Fibroblast of mammary gland (primary cell): ENCODE results near the gene C4orf50.

ENCODE experiments used
- DNase-seq: peaks from one replicate; pipeline ENCODE4 v3.0.0-alpha.2; 2010; ENCODE audit warnings: low read depth
- H3K4me3 ChIP-seq: 2 replicates; pipeline ENCODE4 v1.5.1; 2011; ENCODE audit warnings: low read depth, mild to moderate bottlenecking, low read length, moderate library complexity; ENCODE audit not compliant: control insufficient read depth
- TF ChIP-seq, protein P1 (sequence below): conservative IDR thresholded peaks from 2 replicates; pipeline ENCODE4 v1.5.1; 2011; ENCODE audit warnings: low read depth, low read length, inconsistent platforms; ENCODE audit not compliant: control insufficient read depth, insufficient read depth

Gene C4orf50

DNA sequence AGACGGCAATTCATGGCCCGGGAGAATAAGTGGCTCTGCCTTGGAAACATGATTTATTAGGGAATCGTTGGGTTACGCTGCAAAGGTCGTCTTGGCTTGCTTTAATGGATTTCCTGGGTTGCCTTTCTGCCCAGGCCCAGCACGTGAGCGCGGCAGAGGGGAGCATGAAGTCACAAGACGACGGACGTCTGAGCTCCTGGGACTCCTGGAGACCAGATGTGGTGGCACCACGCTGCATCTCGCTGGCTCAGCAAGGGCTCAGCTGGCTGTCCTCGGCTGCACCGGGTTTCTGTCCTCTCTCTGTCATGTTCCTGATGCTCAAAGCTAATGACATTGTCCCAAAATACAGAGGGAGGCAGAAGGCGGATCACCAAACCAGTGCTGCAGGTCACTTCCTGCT, 61.2 kb downstream of the C4orf50 start:
- TF ChIP-seq, protein P1, sequence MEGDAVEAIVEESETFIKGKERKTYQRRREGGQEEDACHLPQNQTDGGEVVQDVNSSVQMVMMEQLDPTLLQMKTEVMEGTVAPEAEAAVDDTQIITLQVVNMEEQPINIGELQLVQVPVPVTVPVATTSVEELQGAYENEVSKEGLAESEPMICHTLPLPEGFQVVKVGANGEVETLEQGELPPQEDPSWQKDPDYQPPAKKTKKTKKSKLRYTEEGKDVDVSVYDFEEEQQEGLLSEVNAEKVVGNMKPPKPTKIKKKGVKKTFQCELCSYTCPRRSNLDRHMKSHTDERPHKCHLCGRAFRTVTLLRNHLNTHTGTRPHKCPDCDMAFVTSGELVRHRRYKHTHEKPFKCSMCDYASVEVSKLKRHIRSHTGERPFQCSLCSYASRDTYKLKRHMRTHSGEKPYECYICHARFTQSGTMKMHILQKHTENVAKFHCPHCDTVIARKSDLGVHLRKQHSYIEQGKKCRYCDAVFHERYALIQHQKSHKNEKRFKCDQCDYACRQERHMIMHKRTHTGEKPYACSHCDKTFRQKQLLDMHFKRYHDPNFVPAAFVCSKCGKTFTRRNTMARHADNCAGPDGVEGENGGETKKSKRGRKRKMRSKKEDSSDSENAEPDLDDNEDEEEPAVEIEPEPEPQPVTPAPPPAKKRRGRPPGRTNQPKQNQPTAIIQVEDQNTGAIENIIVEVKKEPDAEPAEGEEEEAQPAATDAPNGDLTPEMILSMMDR, result no peak
- no peak overlapping the region for H3K4me3 ChIP-seq
- no peak for DNase-seq

DNA sequence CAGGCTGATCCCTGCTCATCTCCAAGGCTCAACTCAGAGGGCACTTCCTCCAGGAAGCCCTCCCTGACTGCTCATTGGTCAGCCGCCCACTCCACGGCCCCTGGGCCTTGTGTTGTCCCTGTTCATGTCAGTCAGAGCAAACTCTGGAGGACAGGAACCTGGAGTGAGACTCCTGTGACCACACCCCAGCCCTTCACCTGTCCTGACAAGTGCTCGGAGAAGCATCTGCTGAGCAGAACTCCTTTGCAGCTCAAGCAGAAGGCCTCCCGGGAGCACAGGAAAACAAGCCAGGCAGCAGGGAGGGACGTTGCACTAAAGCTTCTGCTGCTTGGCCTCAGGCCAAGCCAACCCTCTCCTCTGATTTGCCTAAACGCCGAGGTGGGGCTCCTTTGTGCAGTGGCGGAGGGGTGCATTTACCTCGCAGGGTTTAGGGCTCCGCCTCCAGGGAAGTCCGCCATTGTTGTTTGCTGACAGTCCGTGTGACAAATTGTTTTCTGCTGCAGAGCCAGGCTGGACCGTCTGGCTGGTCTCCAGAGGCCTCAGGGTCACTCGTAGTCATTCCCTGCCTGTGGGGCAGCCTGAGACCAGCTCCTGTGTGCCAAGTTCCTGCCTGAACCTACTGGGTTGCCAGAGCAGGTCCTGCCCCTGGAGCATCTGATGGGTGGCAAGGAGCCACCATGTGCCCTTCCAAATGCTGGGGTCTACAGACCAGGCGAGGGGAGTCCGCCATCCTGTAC, 61.8 kb downstream of the C4orf50 start:
- no peak for DNase-seq
- TF ChIP-seq, protein P1, result no peak
- H3K4me3 ChIP-seq, result no peak overlapping the region

DNA sequence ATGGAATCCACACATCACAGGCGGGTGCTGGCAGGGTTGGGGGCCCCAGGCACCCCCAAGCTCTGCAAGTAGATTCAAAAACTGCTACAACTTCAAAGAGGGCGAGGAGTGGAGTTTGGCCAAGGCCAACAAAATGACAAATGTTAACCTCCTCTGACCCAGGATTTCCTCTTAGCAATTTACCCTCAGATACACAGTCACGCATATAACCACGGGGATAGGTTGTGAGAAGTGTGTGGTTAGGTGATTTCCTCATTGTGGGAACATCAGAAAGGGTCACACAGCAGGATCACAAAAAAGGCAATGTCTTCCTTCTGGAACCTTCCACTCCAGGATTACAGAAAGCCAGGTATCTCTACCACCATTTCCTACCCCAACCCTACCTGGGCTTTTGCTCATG, 62.4 kb downstream of the C4orf50 start:
- TF ChIP-seq, protein P1, result no peak
- no peak overlapping the region for H3K4me3 ChIP-seq
- DNase-seq, result no peak

DNA sequence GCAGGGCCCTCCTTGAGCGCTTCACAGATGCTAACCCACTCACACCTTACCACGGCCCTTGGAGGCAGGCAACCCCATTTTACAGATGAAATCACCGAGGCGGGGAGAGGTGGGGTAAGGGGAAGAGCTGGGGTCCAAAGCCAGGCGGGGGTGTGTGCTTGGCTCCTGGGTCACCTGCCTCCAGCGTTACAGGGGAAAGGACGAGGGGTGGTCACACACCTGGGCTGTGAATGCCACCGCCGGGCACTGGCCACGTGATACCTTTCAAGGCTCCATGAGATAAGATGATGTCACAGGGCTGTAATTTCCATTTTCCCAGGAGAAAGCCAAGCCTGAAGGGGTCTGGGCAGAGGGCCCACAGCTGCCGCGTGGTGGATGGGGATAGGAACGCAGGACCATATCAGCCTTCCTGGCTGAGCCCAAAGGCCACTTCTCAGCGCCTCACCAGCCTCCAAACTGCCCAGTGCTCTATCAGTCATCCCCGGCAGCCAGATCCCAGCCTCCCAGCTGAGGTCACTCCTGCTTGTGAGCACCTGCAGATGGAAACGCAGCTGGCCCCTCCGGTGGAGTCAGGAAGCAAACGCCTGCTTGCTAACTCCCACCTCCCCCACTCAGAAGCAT, 62.9 kb downstream of the C4orf50 start:
- TF ChIP-seq, protein P1, result no peak
- H3K4me3 ChIP-seq, result no peak overlapping the region
- DNase-seq, result no peak

DNA sequence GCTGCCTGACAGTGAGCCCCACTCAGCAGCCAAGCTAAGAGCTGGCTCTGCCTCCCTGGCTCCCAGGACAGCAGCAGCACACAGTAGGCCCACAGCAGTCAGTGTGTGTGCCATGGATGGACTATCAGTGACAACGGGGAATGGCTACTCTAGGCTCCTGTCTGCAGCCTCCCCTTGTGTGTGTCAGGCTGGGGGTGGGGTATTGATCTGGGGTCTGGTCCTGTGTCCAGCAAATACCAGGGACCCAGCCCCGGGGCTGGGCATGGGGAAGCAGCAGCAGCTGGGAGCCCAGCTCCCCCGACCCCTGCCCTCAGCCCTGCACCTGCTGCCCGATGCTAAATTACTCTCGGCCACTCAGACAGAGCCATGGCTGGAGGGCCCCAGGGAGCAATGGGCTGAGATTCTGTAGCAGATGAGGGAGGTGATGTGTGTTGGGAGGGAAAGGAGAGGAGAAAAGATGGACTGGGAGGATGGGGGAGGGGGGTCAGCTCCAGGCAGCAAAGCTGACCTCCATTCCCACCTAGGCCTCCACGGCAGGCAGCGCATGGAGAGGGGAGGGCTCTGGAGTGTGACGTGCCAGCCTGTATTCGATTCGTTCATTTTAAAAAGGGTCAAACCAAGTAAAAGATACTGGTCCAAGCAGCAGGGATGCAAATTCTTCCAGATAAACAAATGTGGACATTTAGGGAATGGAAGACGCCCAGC, 64.0 kb downstream of the C4orf50 start:
- TF ChIP-seq, protein P1, result no peak
- no peak for DNase-seq
- H3K4me3 ChIP-seq, result no peak overlapping the region

DNA sequence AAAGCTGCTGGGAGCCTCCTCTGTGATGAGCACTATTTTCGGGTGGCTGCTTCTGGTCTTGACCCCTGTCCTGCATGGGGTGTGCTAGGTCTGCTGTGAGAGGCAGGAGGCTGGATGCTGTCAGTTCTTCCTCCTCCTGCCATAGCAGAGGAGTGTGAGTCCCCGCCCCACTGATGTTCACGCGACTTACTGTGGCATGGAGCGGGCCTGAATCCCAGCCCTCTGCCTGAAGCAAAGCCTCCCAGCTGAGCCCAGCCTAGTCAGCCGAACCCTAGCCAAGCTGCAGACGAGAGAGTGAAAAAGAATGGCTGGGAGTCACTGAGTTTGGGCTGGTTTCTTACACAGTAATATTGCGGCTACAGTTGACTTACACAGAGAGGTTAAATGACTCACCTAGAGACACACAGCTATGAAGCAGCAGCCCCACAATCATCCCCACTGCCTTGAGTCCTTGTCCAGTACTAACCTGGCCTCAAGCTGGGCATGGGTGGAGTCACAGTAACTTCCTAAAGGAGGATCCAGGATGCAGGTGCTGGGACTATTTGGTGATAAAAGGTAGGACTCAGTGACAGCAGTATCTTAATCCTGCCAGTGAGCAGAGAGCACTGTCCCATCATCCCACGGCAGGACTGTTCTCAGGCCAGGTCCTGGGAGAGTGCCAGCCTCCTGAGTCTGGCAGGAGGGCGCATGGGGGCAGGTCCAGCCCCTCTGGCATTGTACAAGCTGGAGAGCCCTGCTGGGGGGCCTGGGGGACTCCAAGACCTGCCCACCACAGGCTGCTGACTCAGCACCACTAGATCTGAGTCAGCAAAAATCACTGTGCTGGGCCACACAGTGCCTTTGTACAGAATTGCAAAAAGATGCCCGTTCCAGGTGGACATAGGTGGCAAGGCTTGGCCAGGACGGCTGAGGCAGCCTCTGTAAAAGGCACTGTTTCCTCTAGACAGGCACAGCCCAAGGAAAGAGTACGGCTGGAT, 65.0 kb downstream of the C4orf50 start:
- TF ChIP-seq, protein P1, result no peak
- no peak overlapping the region for H3K4me3 ChIP-seq
- no peak for DNase-seq
